DND-41 (cell line): ENCODE data around the gene MAP3K6.

Experiments
- ATAC-seq: fragments of 200-7000 bp; cut with Tn5 transposase; 3 replicates; pipeline ENCODE4 v1.9.1; 2021; ENCODE audit warnings: low read depth; ENCODE audit not compliant: insufficient read depth
- DNase-seq: peaks from one replicate; pipeline ENCODE4 v3.0.0-alpha.2; 2020
- H2AFZ ChIP-seq: 2 replicates; pipeline ENCODE4 v1.6.0; 2012; ENCODE audit warnings: low read depth, low read length
- H3K27ac ChIP-seq: 2 replicates; pipeline ENCODE4 v1.5.1; 2012; ENCODE audit warnings: low read length, inconsistent platforms
- H3K27me3 ChIP-seq: fragments of 200-600 bp; sonication (generic); 2 replicates; pipeline ENCODE4 v1.6.0; 2012; ENCODE audit warnings: low read length, mild to moderate bottlenecking, inconsistent platforms; ENCODE audit not compliant: insufficient read depth, poor library complexity
- H3K36me3 ChIP-seq: 2 replicates; pipeline ENCODE4 v1.5.1; 2012; ENCODE audit warnings: low read length, inconsistent platforms; ENCODE audit not compliant: insufficient read depth
- H3K4me1 ChIP-seq: 2 replicates; pipeline ENCODE4 v1.5.1; 2012; ENCODE audit warnings: mild to moderate bottlenecking, low read length; ENCODE audit not compliant: insufficient read depth
- H3K4me2 ChIP-seq: 2 replicates; pipeline ENCODE4 v1.6.0; 2012; ENCODE audit warnings: mild to moderate bottlenecking, moderate library complexity, low read length, inconsistent platforms; ENCODE audit not compliant: insufficient read depth
- H3K4me3 ChIP-seq, 2 experiments: fragments of 200-600 bp in 1 of 2; shearing (Covaris generic) in 1 of 2; 2 replicates each; pipeline ENCODE4 v1.5.1; 2012 to 2016; ENCODE audit warnings: inconsistent platforms in 2 of 2, low read length in 2 of 2, mild to moderate bottlenecking in 2 of 2, low read depth in 1 of 2, moderate library complexity in 1 of 2
- H3K79me2 ChIP-seq: 2 replicates; pipeline ENCODE4 v1.6.0; 2012; ENCODE audit warnings: low read length, inconsistent platforms; ENCODE audit not compliant: insufficient read depth
- H3K9ac ChIP-seq: 2 replicates; pipeline ENCODE4 v1.6.0; 2012; ENCODE audit warnings: low read depth, mild to moderate bottlenecking, inconsistent platforms, low read length, moderate library complexity
- H3K9me3 ChIP-seq: 2 replicates; pipeline ENCODE4 v1.5.1; 2012; ENCODE audit warnings: low read length, moderate library complexity, mild to moderate bottlenecking, inconsistent platforms; ENCODE audit not compliant: insufficient read depth, severe bottlenecking
- H4K20me1 ChIP-seq: 2 replicates; pipeline ENCODE4 v1.6.0; 2012; ENCODE audit warnings: low read length; ENCODE audit not compliant: insufficient read depth
- CTCF ChIP-seq: IDR thresholded peaks from 2 replicates; pipeline ENCODE4 v1.5.1; 2012; ENCODE audit warnings: borderline replicate concordance, low read length, moderate library complexity, mild to moderate bottlenecking; ENCODE audit not compliant: poor library complexity, severe bottlenecking; ENCODE audit errors: extremely low read depth
- EZH2 ChIP-seq: IDR thresholded peaks from 3 replicates; pipeline ENCODE4 v1.6.1; 2012; ENCODE audit warnings: borderline replicate concordance, low read depth, mild to moderate bottlenecking, moderate library complexity, low read length, inconsistent platforms; ENCODE audit not compliant: severe bottlenecking

Gene MAP3K6

GRCh38 chr1:27356277-27356618 is 10.5 kb downstream of the MAP3K6 start:
- Histone ChIP-seq H3K27ac (no peak overlapping the region), H2AFZ (no peak overlapping the region), H4K20me1 (no peaks in the 10 kb centered on the region), H3K9ac (no peak overlapping the region), H3K27me3 (no peaks in the 10 kb centered on the region), H3K4me3 (no peak overlapping the region), H3K79me2 (no peaks in the 10 kb centered on the region), H3K4me1 (peaks cover 14% of the 10 kb centered on the region), H3K9me3 (no peaks in the 10 kb centered on the region), H3K36me3 (no peaks in the 10 kb centered on the region), H3K4me2 (no peak overlapping the region; the same call in 1 of the 2 replicates)
- TF ChIP-seq CTCF (no peak), EZH2 (no peak)
- DNase-seq, result no peak
- no peak for ATAC-seq

- DNase-seq (no peak), ATAC-seq (no peak)
- H3K9ac ChIP-seq, result no peak overlapping the region
- H3K9me3 ChIP-seq, result no peaks in the 10 kb centered on the region
- H3K79me2 ChIP-seq, result no peaks in the 10 kb centered on the region
- no peaks in the 10 kb centered on the region for H4K20me1 ChIP-seq
- no peaks in the 10 kb centered on the region for H3K36me3 ChIP-seq
- H2AFZ ChIP-seq, result no peak overlapping the region
- no peak overlapping the region for H3K4me3 ChIP-seq
- H3K27ac ChIP-seq, result no peak overlapping the region
- H3K4me2 ChIP-seq, result no peak overlapping the region
- TF ChIP-seq EZH2 (no peak), CTCF (no peak)
- peaks cover 14% of the 10 kb centered on the region for H3K4me1 ChIP-seq
- no peaks in the 10 kb centered on the region for H3K27me3 ChIP-seq
Observed at GRCh38 chr1:27355683-27356082, 11.1 kb downstream of the MAP3K6 start.

- Histone ChIP-seq H2AFZ (no peak overlapping the region), H3K27me3 (no peaks in the 10 kb centered on the region), H3K4me2 (no peak overlapping the region), H3K4me3 (no peak overlapping the region), H3K9me3 (no peaks in the 10 kb centered on the region), H3K79me2 (no peaks in the 10 kb centered on the region), H4K20me1 (no peaks in the 10 kb centered on the region), H3K27ac (no peak overlapping the region), H3K36me3 (no peaks in the 10 kb centered on the region), H3K4me1 (peaks cover 14% of the 10 kb centered on the region), H3K9ac (no peak overlapping the region)
- DNase-seq (no peak), ATAC-seq (no peak)
- TF ChIP-seq EZH2 (no peak), CTCF (no peak)
Observed at GRCh38 chr1:27353629-27354028, 13.1 kb downstream of the MAP3K6 start.

- no peak overlapping the region for H3K4me2 ChIP-seq
- ATAC-seq (no peak), DNase-seq (no peak)
- no peak overlapping the region for H3K4me3 ChIP-seq
- no peaks in the 10 kb centered on the region for H3K79me2 ChIP-seq
- no peaks in the 10 kb centered on the region for H3K27me3 ChIP-seq
- no peaks in the 10 kb centered on the region for H3K36me3 ChIP-seq
- H3K9ac ChIP-seq, result no peak overlapping the region
- H3K4me1 ChIP-seq, result peaks cover 14% of the 10 kb centered on the region
- H3K9me3 ChIP-seq, result no peaks in the 10 kb centered on the region
- H3K27ac ChIP-seq, result no peak overlapping the region
- no peaks in the 10 kb centered on the region for H4K20me1 ChIP-seq
- H2AFZ ChIP-seq, result no peak overlapping the region
- TF ChIP-seq CTCF, result no peak
- TF ChIP-seq EZH2, result no peak
Observed at GRCh38 chr1:27353166-27353565, 13.6 kb downstream of the MAP3K6 start.
